NCI-H2171 treated with DMSO at 0.1 percent for 48 hours (cell line): ENCODE measurements around the gene TPTE2.
A peak's percentile ranks its signal among the peaks of the same experiment; 100 is the strongest.
"Not testable (repeated sequence)": the region's sequence is repeated elsewhere in the genome, so short reads cannot be mapped to it uniquely, and the experiment has no call there.

Experiments used
- DNase-seq: peaks from one replicate; lab custom pipeline; 2025; lab: John Stamatoyannopoulos, UW

TPTE2 gene

GRCh38 chr13:19567820-19568534 is 6.6 kb upstream of the TPTE2 start:
- no peak for DNase-seq

GRCh38 chr13:19561585-19561984 is 253 bp upstream of the TPTE2 start:
- DNase-seq: no peak

- not testable (repeated sequence) for DNase-seq
Measured at GRCh38 chr13:19560672-19561071, 660 bp downstream of the TPTE2 start.

- not testable (repeated sequence) for DNase-seq
Measured at GRCh38 chr13:19559739-19560138, 1.6 kb downstream of the TPTE2 start.

- not testable (repeated sequence) for DNase-seq
Measured at GRCh38 chr13:19557287-19557686, 4.0 kb downstream of the TPTE2 start.

GRCh38 chr13:19549245-19549644 is 12.1 kb downstream of the TPTE2 start:
- not testable (repeated sequence) for DNase-seq

- DNase-seq: not testable (repeated sequence)
Measured at GRCh38 chr13:19525634-19526033, 35.7 kb downstream of the TPTE2 start.

GRCh38 chr13:19519049-19519448 is 42.3 kb downstream of the TPTE2 start:
- DNase-seq: no peak

GRCh38 chr13:19507623-19508022 is 53.7 kb downstream of the TPTE2 start:
- DNase-seq: not testable (repeated sequence)

GRCh38 chr13:19460126-19460525 is 101.2 kb downstream of the TPTE2 start:
- not testable (repeated sequence) for DNase-seq

- DNase-seq: peak; percentile 1
Measured at GRCh38 chr13:19439056-19439686, 122.2 kb downstream of the TPTE2 start.

GRCh38 chr13:19437780-19438179 is 123.6 kb downstream of the TPTE2 start:
- not testable (repeated sequence) for DNase-seq

GRCh38 chr13:19422236-19422635 is 139.1 kb downstream of the TPTE2 start:
- DNase-seq: not testable (repeated sequence)

- DNase-seq: not testable (repeated sequence)
Measured at GRCh38 chr13:19412494-19412893, 148.8 kb downstream of the TPTE2 start.

GRCh38 chr13:19382746-19383511 is 178.4 kb downstream of the TPTE2 start:
- DNase-seq: not testable (repeated sequence)

GRCh38 chr13:19382111-19382510 is 179.2 kb downstream of the TPTE2 start:
- DNase-seq: no peak
